SIG-M5 treated with dmso at 0.1 percent for 504 hours (cell line): ENCODE measurements around the gene INPP4B.

Experiments used
- DNase-seq: peaks from one replicate; lab custom pipeline; 2025; ENCODE audit not compliant: unreplicated experiment; lab: John Stamatoyannopoulos, UW

The INPP4B gene

DNA sequence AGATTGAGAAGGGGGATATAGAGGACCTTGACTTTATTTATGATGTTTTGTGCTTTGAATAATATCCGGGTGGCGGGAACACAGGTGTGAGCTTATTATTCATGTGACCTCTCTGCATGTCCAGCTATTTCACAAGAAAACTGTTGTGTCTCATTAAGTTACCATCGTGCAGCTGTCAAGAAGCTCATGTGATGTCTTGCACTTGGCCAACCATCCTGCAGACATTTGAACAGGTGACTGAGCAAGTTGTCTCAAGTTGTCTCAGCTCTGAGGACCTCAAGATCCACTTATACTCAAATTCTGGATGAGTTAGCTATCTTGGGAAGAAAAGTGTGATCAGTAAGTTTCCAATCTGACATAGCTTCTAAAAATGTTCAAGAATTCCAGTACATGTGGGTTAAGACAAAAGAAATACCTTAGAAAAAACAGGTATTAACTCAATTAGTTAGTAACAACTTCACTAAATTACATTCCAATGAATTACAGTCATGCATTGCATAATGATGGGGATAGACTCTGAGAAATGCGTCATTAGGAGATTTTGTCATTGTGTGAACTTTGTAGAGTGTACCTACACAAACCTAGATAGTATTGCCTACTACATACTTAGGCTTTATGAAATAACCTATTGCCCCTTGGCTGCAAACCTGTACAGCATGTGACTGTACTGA, 462.2 kb downstream of the INPP4B start:
- DNase-seq = no peak

DNA sequence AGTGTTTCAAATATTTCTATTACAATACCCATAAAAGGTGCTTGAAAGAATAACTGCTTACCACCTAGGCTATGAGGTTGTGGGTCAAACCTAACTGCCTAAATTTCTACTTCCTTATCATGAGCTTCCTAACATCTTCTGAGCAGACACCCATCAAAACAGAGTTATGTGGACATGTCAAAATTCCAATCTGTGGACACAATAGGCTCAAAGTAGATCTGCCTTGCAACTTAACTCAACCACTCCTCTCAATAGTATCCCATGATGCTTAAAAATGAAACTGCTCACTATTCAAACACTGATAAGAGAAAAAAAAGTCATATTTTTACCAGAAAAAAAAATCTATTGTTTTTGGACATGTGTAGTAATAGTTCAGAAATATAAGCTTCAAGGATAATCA, 462.7 kb downstream of the INPP4B start:
- no peak for DNase-seq

- DNase-seq = no peak
Observed at GRCh38 chr4:142380052-142380602, 466.0 kb downstream of the INPP4B start.

DNA sequence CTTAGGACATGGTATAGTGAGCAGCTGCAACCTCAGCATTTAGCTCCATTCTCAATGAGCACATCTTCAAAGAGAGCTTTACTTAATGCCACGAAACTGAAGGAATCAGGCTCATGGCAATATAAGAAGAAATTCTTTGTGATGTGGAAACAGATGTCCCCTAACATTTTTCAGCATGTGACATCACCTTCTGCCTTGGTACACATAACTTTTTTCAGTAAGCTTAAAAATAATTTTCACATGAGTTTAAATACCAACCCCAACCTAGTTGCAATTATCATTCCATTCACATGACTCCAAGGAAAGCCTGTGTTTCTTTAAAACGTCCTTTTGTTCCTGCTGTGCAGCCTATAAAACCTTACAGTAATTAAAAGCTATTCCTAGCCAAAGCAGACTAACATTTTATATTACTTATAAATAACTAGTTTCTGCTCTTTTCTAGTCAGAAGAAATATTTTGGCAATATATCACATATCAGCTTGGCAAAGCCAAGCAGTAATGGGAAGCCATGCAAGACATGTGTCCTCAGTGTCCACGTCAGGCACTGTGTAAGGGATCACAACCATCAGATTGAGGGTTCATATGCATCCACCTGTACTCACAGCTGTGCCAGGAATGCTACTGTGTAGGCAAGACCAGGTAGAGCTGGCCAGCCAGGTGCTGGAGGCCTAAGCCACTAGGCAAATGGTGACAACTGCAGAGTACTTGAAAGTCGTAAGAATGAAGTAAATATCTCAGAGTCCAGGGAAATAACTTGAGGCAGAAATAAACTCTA, 466.6 kb downstream of the INPP4B start:
- no peak for DNase-seq

DNA sequence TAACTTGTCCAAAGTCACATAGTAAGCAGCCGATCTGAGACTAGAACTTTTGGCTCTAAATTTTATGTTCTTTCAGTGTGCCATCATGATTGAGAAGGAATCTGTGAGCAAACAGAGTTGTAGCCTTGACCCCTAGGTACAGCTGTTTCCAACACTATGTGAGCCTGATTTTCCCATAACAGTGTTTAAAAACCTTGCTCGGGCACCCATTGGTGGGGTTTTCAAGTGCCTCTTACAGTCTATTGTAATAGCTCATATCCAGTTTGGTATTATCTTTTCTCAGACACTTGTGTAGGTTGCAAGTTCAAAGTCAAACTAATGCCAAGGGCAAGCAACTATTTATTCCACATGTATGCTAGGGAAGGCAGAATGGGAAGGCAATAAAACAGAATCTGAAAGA, 467.9 kb downstream of the INPP4B start:
- no peak for DNase-seq

- DNase-seq = no peak
Observed at GRCh38 chr4:142377342-142378091, 468.6 kb downstream of the INPP4B start.

- no peak for DNase-seq
Observed at GRCh38 chr4:142376204-142376603, 469.9 kb downstream of the INPP4B start.

- DNase-seq = no peak
Observed at GRCh38 chr4:142373610-142374009, 472.5 kb downstream of the INPP4B start.

DNA sequence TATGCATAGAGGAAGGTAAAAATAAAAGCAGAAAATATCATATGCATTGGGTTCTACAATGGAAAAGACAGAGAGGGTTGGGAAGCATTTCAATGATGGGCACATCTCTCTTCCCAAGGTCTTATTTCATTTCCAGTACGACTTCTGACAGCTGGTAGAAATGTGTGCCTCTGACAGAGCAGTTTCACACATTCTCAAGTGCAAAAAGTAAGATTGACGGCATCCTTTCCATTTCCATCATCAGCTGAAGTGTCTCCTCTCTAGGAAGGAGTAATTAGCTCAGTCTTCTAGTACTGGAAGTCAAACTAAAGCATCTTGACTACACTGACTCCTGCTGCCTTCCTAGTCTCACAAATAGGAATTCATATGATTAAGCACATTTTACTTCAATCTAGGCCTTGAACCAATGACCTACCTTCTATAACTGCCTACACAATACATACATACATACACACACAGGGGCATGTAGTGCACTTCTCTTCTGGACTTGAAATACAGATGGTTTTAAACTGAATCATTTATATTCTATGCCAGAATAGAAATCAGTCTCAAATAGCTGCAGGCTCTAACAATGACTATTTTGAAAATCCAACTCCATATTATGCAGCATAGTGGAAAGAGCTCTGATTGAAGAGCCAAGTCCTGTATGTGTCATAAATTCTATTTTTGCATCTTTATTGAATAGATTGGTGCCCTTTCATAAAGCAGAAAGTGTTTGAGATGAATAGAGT, 473.4 kb downstream of the INPP4B start:
- no peak for DNase-seq

- no peak for DNase-seq
Observed at GRCh38 chr4:142369141-142369540, 477.0 kb downstream of the INPP4B start.

DNA sequence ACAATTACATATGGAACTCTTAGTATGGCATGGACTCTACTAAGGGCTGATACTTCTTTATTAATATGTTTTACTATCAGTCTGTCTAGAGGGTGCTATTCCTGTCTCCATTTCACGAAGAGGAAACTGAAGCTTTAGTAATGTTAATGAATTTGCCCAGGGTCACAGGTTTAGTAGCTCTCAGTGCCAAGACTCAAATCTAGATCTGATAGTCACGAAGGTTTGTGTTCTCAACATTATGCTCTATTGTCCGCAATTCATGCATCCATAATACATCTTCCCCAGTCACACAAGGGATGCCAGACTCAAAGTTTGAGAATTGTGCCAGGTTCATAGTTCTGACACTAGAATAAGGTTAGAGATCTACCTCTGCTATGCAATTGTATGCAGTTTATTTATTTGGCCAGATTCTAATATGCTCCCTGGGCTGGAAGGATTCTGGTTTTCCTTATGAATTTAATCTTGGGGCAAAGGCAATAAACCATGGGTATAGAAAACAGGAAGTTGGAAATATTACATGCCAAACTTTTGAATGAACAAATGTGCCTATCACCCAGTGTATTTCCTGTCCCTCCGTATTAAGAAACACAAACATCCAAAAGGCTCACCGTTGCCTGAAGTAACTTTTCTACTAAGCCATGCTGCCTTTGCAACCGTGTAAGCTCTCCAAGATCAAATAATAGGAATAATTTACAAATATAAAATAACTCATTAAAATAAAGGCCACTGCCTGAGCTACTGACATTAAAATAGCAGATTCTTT, 478.5 kb downstream of the INPP4B start:
- DNase-seq = no peak

DNA sequence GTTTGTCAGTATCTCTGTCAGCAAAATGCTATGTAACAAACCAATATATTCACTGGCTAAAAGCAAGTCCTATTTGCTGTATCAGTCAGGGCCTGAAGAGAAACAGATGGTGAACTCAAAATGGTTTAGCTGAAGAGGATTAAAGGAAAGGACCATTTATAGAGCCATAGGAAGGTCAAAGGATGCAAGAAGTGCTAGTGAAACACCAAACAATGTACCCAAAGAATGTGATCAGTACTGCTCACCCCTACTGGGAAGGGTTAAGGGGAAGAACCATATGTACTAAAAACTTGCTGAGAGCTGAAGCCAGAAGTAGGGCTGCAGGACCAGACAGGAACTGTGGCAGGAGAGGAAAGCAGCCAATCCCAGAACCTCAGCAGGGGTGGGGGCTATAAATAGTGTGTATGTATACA, 479.3 kb downstream of the INPP4B start:
- no peak for DNase-seq

- no peak for DNase-seq
Observed at GRCh38 chr4:142365391-142365790, 480.7 kb downstream of the INPP4B start.

DNA sequence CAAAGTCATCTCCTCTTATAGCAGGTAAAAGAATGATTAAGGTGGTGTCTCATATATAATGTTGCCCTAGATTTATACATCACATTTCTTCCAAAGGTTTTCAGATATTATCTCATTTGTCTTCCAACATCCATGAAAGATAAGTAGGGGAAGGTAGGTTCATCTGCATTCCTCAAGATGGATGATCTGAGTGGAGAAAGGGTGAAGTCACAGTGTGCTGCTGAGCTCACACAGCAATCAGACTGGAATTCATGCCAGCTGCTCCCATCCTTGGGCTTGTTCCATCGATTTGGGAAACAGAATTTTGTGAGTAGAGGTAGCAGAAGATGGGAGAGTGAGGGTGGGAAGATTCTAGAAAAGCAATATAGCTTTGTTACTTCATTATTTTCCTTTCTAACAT, 482.4 kb downstream of the INPP4B start:
- no peak for DNase-seq

DNA sequence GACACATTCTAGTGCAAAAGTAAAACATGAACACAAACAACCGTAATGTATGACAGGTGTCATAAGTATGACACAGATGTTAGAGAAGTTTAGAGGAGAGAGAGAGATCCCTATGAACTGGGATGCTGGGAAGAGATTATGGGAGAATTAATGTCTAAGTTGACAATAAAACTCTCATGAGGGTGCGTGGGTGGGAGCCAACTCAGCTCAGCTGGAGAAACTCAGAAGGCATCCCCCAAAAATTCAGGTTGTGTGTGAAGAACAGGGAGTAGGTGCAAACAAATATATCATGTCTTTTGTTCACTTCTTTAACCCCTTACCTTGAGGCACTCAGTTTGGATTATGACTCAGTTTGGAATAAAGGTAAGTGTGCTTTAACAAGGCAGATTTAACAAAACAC, 484.1 kb downstream of the INPP4B start:
- no peak for DNase-seq

DNA sequence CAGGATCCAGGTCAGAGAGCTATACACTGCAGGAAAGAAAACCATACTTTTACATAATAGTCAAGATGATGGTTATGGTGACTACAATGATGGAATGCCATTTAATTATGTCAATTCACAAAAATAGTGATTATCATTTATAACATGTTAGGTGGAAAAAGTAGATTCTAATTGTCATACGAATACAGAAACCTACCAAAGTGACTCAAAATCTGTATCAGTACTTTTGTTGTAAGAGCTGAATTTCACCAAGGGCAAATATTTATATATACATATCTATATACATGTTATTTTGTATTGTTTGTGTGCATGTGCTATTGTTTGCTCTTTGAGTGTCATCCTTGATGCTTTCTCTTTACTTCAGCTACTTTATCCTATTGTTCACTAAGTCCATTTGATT, 485.4 kb downstream of the INPP4B start:
- no peak for DNase-seq

GRCh38 chr4:142358656-142359055, 487.4 kb downstream of the INPP4B start:
- DNase-seq = no peak

GRCh38 chr4:142356801-142357200, 489.3 kb downstream of the INPP4B start:
- DNase-seq = no peak

DNA sequence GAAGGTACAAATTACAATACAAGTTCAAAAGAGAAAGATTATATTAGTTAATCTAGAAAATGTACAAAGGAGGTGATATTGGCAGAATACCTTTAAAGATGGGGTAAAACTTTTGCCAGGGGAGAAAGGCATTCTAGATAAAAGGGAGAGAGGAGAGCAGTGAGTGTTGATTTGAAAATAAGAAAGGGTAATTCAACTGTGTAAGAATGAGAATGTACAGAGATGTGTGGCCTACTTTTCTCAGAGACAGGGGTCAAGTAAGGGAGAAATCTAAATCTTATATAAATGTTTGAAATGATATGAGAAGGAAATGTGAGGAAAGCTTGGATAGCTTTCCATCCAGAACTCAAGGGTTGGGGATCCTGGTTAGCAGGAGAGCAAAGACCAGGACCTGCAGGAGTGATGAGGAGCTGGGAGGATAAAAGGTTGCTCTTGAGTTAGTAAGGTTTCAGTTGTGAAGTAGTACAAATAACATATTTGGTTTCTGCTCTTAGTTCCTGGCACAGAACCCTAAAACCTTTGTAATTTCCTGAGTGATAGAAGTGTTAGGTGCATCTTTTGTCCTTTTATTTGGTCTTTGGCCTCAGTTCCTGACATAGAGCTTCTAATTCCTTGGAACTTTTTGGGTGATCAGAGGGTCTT, 489.9 kb downstream of the INPP4B start:
- DNase-seq = no peak

GRCh38 chr4:142355421-142355930, 490.6 kb downstream of the INPP4B start:
- DNase-seq = no peak
